GM19035 (cell line): Measurements from ENCODE around the gene RFX3.

ENCODE experiments used
- ATAC-seq: cut with Tn5 transposase; IDR thresholded peaks from one replicate; pipeline ENCODE4 v1.9.1; 2021; ENCODE audit not compliant: unreplicated experiment

Gene RFX3

DNA sequence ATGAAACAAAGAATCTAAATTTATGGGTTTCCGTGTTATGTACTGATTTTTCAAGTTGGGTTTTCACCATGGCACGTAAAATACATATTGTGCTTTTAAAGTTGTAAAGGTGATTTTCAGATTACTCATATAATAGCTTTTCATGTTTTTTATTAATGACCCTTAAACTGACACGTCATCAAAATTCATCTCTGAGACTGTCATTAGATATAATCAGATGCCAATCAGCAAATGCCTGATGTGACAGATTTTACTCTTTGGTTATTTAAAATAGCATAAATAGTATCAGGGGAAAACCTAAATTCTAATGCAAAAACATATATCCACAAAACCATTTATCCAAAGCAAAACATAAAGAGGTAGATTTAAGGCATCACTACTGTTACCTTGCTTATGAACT is 11.0 kb downstream of the RFX3 start:
- no peak for ATAC-seq

DNA sequence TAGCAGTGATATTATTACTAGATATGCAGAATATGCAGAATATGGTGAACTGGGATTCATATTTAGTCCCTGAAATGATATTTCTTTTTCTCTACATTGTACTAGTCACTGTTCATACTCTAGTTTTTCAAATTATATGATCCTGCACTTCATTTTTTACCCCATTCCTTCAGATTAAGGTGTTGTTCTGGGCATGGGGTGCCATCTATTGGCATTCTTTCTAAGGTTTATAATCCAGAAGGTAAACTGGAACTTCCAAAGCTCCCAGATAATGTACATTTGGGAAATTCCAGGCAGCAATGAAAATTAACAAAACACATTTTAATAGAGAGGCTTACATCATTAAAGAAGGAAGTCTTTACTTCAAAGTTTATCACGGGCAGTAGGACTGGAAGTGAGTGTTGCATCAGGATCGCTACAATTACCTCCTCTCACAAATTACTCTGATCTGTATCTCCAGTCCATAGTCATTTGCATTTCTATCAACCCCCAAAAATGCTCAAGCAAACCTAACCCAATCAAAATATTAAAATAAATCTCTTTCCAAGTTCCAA is 12.5 kb downstream of the RFX3 start:
- ATAC-seq, result no peak

DNA sequence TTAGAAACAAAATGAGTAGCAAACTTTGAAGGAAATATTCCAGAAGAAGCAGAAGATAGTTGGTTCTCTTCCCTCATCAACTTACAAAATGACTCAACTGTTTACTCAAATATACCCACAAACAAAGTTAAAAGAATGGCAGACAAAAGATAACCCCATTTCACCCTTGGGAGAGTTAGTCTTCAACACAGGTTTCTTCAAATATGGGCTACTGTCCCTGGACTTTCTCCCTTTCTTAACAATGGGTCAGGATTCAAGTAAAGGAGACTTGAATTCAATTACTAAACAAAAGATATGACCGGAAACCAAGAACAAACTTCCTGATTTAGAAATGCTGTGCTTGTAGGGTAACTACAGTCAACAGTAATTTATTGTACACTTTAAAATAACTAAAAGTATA is 14.2 kb downstream of the RFX3 start:
- ATAC-seq, result no peak

DNA sequence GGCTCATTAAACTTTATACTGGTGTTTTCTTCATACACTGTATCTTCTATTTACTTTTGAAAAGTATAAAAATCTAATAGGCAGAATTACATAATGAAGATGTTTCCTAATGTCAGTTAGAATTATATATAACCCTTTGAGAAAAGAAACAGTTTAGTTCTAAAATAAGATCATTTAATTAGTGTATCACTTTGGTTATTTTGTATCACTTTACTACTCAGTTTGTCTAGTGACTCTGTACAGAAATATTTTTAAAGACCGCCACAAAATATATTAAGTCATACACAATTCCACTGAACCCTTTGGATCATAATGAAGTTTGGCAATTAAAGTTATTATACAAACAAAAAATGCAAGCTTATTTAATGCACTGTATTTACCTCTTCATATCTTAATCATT is 15.0 kb downstream of the RFX3 start:
- no peak for ATAC-seq

DNA sequence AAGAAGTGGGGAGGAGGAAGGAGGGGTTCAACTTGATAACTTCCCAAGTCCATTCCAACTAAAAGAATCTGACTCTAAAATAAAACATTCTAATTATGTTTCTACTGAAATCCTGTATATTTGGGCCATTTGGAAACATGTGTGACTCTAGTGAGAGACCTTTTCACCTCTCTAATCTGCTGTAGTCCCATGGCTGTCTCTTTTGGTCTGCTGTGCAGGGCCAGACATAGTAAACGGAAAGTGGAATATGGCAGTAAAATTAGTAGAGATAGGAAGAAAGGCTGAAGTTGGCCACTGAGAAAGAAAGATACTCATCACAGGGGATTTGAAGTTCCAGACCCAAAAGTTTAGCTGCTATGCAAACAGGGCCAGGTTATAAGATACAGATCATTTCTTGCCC is 15.9 kb downstream of the RFX3 start:
- ATAC-seq, result no peak

DNA sequence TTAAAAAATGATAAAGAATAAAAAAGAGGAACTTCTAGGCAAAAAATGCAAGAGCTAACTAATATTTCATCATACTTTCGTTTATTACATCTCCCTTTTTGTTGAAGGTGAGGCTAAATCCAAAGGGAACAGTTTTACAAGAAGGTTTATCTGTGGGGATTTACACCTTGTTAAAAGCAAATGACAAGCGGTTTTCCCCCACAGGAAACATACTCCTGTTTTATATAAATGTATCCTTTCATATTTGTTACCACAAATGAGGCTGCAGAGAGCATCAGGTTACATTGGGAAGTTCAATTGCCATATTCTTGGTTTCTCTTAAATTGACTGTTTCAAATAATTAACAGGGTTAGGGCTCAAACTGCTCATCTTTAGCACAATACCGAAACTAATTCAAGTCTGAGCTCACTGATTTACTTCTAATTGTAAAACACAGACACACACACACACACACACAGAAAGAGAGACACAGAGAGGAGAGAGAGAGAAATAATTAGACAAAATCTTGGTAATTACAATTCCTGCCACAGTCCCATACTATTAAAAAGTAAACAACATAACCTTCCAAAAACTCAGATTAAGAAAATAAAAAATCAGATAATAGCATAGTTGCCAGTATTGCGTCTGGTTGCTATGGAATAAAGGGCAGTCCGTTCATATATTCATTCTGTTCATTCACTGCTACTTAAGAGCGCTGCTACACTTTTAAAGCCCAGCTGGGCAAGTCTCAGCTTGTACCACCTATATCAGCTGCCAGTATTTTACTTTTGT is 17.1 kb downstream of the RFX3 start:
- ATAC-seq, result peak; percentile 40

DNA sequence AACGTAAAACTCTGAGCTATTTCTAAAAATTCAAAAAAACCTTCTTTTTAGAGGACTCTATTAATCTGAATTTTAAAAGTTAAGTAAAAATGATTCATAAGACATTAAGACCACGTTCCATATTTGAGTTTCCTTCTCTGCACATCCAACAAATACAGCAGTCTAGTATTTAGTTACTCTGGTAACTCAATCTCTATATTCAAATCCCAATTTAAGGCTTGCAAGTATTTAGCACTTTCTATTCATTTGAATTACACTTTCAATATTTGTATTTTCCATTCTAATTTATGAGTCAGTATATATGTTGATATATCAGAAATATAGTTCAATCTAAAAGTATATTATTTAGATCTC is 17.7 kb downstream of the RFX3 start:
- peak; percentile 27 for ATAC-seq

DNA sequence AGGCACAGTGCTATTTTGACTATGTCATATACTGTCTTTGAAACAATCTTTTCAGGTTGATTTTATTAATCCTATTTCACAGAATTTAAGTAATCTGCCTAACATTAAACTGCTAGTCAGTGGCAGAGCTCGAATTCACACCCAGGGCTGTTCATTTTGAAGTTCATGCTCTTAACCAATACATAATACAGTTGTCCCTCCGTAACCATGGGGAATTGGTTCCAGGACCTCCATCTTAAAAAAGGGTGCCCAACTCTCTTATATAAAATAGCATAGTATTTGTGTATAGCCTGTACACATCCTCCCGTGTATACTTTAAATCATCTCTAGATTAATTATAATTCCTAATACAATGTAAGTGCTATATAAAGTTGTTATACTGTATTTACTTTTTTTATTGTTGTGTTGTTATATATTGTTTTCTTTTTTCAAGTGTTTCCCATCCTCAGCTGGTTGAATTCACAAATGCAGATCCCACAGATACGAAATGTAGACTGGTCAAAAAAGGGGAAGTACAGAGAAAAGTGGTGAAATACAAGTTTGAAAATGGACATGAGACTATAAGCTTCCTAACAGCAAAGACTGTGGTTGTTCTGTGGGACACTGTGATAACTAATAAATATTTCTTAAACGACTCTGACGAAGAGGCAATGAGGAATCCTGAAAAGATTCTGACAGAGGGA is 18.3 kb downstream of the RFX3 start:
- ATAC-seq, result peak; percentile 59

DNA sequence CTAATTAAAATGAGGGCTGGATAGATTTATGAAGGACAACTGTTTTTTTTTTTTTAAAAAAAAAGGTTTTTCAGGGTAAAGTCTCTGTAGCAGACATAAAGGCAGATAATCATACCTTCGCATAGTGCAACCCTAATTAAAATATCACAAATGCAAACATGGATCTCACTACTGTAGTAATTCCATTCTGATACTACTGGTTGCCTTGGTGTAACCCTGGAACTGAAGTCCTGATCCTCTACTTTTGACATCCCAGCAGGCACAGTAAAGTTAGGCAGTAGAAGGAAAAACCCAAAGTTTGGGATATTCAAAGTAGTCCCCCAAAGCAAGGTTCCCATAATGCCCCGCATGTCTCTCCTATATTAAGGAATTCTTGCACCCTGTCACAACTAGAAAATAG is 19.6 kb downstream of the RFX3 start:
- no peak for ATAC-seq

DNA sequence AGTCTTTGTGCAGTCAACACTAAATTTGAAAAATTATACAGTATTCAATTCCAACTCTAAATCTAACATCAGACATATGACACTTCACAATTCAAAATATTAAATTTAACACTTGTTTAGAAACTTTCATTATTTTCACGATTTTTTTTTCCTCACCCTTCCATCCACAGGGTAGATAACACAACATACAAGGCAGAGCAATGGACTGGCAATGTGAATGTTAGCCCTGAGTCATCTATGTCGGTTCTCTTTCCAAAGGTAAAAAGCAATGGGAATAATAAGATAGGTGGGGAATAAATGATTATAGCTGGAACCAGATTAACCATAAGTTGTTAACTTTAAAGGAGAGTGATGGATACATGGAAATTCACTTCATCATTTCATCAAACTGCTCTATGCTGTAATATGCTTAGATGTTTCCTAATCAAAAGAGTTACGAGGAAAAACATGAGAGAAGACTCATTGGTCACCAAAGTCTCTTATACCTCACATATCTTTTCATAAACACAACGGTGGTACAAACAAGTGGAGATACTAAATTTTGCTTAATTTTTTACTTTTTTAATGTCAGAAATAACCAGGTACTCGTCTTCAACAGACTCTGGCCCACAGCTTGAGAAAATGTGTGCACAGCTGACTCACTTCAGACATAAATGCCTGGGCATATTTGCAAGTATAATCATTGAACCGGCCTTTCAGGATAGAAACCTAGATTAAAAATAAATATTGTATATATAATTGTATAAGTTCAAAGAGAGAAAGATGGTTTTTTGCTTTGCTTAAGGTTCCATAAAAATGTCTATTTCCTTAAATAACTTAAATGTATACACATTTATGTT is 23.0 kb downstream of the RFX3 start:
- ATAC-seq, result no peak

DNA sequence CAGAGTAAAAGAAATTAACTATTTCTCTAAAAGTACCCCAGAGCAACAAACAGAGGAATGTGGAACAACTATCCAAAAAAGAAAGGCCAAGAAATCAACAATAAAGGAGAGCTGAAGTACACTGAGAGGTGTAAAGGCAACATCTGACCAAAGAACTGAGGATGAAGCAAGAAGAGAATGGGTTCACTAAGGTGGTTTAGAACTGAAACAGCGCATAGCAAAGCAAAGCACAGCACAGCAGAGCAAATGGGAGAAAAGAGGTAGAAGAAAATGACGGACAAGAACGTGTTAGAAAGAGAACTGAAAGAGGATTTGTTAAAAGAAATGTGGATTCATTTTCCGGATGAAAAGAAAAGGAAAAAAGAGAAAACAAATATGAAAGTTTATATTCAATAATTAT is 25.8 kb downstream of the RFX3 start:
- no peak for ATAC-seq

DNA sequence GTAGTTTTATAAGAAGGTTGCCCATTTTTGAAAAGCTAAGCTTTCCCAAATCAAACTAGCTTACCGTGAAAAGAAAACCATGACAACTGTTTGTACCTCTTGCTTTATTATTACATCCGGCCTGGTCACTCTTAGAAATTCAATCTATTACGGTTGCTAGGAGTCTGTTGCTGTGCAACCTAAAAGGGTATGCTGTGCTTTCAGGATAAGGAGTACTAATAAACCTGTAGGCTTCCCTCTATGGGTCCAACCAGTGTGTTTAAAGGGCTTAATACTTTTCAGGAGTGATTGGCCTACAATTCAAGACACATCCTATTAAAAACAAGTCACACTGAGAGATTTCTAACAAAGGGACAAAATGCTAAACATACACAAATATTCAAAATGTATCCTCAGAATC is 27.1 kb downstream of the RFX3 start:
- no peak for ATAC-seq

DNA sequence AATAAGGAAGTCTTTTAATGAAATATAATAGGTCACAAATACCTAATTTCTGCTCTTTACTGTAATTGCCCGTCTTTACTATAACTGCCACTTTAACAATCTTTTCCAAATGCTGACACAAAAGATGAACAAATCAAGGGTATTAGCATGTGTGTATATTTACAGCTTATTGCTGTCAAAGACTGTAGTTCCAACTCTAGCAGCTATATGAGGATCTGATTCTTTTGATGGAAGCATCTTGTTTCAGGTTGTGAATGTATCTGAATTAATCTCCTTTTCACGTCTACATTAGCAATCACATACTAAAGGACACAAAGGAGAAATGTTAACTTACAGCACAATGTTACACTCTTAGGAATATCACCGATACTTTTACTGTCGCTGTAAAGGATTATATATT is 27.9 kb downstream of the RFX3 start:
- no peak for ATAC-seq

DNA sequence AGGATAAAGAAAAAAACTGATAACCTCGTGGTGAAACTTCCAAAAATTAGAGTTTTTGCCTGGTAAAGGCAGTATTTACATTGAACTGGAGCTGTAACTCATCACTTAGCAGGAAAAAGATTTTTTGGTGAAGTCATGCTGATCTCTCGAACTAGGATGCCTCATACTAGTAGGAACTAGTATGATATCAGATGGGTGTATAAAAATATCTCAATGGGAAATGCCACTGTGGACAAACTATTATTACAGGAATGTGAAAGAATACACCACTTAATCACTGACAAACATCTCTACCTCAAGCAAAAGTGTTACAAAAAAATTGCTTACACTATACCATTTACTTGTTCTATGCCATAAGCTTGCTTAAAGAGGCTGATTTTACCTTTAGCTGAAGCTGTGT is 28.4 kb downstream of the RFX3 start:
- no peak for ATAC-seq

DNA sequence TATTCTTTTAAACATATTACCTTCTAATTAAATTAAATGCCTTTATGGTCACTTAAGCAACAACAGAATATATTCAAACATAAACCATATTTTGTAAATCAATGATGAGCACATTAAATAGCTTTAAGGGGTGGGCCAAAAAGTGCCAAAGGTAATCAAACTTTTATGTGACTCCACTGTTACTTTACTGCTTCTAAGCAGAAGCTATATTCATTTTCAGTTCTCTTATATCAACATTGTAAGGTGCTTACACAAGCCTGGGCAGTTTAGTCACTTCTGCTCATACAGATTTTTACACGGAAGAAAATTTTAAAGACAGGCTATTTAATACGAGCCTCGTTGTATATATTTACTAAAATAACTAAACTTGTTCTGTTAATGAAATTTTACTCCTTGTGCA is 29.9 kb downstream of the RFX3 start:
- no peak for ATAC-seq

DNA sequence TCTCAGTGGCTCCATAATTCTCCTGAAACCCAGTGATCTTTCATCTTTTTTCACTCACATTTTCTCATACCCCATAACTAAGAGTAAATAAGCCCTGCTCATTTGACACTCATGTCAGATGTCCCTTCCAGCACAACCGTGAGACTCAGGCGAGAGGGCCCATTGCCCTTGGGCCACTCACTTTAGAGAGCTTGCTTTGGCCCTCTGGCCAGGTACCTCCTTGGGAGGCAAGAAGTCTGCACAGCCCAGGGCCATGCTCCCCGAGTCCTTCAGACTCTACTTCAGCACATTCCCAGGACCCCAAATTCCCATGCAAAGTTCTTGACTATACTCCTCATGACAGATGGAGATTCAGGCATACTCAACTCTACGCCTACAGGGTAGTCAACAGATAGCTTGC is 33.6 kb downstream of the RFX3 start:
- ATAC-seq, result no peak

DNA sequence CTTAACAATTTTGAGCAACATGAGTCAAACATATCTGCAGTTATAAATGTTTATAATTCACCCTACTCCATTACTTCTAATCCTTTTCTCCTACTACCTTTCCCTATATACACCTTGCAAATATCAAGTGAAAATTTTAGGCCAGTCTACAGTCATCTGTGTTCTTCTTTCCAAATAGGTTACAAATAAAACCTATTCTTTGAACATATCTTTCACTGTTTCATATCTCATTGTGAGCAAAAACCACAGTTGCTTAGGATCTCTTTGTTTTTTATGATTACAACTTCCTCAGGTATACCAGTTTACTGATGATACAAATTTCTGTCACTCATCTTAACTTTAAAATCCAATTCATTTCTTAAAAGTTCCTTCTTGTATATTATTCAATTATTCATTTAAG is 34.4 kb downstream of the RFX3 start:
- no peak for ATAC-seq

DNA sequence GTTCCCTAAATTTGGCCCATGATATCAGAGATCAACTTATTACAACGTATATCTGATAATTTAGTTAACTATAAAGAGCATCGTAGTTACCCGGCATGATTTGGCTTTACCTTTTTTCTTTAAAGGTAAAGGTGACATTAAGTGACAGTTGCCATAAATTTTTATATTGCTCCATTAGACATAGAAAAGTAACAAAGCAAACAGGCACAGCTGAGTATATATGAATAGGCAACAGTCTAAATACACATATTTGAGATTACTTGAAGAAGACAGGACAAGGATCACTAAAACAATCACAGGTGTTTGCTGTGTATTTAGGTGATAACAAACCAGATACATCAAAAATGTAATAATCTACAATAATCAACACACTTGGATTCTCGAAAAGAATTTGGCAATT is 34.8 kb downstream of the RFX3 start:
- ATAC-seq, result no peak

DNA sequence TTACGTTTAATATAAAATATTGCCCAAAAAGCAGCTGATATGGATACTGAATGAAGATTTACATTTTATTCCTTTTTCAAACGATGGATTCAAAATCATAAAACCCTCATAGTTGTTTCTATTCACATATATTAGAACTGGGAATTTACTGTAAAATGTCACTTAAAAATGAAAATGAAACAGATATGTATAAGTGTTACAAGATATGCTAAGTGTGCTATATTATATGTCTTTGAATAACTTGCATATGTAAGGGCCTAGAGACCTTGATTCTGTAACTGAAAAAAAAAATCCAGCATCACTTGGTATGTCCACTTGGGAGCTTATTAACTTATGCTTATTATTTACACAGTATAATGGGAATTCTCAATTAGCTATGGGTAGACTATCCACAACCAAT is 43.2 kb downstream of the RFX3 start:
- no peak for ATAC-seq

DNA sequence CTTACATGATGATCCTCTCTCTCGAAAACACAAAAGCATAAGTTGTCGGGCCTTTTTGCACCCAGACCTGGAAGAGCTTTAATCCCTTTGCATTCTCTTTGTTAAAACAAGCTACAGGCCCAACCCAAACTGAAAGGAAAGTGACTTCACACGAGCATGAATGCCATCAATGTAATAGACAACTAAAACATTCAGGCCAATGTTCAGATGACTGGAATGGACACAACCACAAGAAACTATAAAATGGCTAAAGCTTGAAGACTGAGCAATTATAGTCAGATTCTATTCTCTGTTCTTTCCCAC is 45.5 kb downstream of the RFX3 start:
- ATAC-seq, result no peak

DNA sequence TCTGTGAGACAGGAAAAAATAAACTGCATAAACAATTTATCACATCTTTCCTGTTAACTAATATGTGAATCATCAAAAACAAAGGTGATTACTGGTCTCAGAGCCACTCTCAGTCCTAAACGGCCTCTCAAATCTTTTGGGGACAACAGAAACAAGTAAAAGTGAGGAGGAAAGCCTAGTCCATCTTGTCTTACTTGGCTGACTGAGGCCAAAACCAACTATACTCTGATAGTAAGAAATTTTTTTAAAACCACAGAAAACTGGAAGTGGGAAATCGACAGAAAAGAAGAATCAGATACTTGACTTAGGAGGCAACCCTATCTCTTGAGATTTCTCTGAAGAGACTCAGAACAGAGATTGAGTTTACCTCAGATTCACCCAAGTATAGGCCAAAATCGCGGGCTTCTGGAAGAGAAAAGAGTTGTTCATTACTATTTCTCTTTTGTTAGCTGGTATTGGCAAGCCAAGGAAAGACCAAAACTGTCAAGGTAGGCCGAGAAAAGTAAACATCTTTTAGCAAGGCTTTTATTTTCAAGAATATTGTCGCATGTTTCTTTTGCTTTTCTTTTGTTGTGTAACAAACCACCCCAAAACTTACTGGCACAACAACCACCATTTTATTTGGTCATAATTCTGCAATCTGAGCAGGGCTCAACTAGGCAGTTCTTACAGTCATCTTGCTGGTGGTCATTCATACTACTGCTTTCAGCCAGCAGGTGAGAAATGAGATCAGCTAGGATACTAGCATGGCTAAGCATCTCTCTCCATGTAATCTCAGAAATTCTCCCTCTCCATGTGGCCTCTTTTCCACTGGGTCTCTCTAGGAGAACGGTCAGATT is 46.1 kb downstream of the RFX3 start:
- no peak for ATAC-seq
